DOHH2 (cell line): ENCODE results near the gene EHD2.

Source experiments
- CTCF ChIP-seq: fragments of 200-600 bp; sonication (generic); IDR thresholded peaks from one replicate; pipeline ENCODE4 v1.5.1; 2014; ENCODE audit warnings: antibody characterized with exemption, mild to moderate bottlenecking, low read depth, low read length; ENCODE audit not compliant: poor library complexity, severe bottlenecking
- EZH2phosphoT487 ChIP-seq: fragments of 200-600 bp; sonication (generic); IDR thresholded peaks from 2 replicates; pipeline ENCODE4 v1.6.1; 2017; ENCODE audit warnings: borderline replicate concordance, mild to moderate bottlenecking, antibody characterized with exemption, low read length, moderate library complexity, mixed read lengths

GRCh38 chr19:47679251-47679900, 33.8 kb upstream of the EHD2 start:
- TF ChIP-seq CTCF: no peak
- TF ChIP-seq EZH2phosphoT487: no peak
